H7 (cell line): ENCODE results near the gene MVK. TPM values are rescaled to one million over a fixed set of nuclear protein-coding genes. Genes with fewer than 3 reads are reported as not detected.
A peak's percentile ranks its signal among the peaks of the same experiment; 100 is the strongest.

ENCODE experiments used
- DNase-seq: peaks from one replicate; pipeline ENCODE4 v3.0.0; 2012
- H3K27me3 ChIP-seq: 2 replicates; pipeline ENCODE4 v1.6.0; 2011; ENCODE audit warnings: mild to moderate bottlenecking, low read length; ENCODE audit not compliant: control insufficient read depth, insufficient read depth
- H3K36me3 ChIP-seq: replicated peaks from 2 replicates; pipeline ENCODE4 v1.5.1; 2011; ENCODE audit warnings: low read length; ENCODE audit not compliant: control insufficient read depth, insufficient read depth
- H3K4me3 ChIP-seq: 2 replicates; pipeline ENCODE4 v1.5.1; 2011; ENCODE audit warnings: low read depth, mild to moderate bottlenecking, control low read depth, low read length, moderate library complexity; ENCODE audit not compliant: insufficient read depth
- total RNA-seq: library from RNA; depleted of rRNA; stranded (reverse); fragments of >200 nt; shearing (Covaris generic); gene quantifications from 2 replicates; pipeline ENCODE4 v1.2.3, GENCODE V29; 2014

The MVK gene
- total RNA-seq, 1 experiment from 2014 or later: 47.1 TPM

GRCh38 chr12:109608270-109608669 lies 34.7 kb downstream of the MVK start:
- H3K36me3 ChIP-seq: no peaks in the 10 kb centered on the region
- no peak for DNase-seq
- H3K4me3 ChIP-seq: no peak overlapping the region
- H3K27me3 ChIP-seq: no peaks in the 10 kb centered on the region

DNA sequence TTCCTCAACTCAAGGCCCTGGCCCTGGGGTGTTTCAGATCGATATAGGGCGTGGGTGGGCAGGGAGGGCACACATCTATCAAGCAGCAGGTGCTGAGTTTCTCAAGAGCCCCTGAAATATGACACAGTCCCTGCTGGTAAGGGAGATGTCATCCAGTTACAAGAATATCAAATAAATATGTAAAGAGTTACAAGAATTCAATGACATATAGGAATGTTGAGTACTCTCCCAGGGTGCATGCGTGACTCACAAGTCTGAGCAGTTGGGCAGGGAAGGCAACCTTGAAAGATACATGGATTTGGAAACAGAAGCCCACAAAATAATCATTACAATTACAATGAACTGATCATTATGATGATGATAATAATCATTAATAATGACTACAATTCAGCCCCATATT lies 35.2 kb downstream of the MVK start:
- Histone ChIP-seq H3K36me3 (no peaks in the 10 kb centered on the region), H3K27me3 (no peaks in the 10 kb centered on the region), H3K4me3 (no peak overlapping the region)
- no peak for DNase-seq

GRCh38 chr12:109609342-109609741 lies 35.7 kb downstream of the MVK start:
- no peak overlapping the region for H3K4me3 ChIP-seq
- no peak for DNase-seq
- H3K36me3 ChIP-seq: no peaks in the 10 kb centered on the region
- H3K27me3 ChIP-seq: no peaks in the 10 kb centered on the region

- no peak for DNase-seq
- Histone ChIP-seq H3K4me3 (no peak overlapping the region), H3K36me3 (no peaks in the 10 kb centered on the region), H3K27me3 (no peaks in the 10 kb centered on the region)
These were observed 36.9 kb downstream of the MVK start for GRCh38 chr12:109610523-109610922.

DNA sequence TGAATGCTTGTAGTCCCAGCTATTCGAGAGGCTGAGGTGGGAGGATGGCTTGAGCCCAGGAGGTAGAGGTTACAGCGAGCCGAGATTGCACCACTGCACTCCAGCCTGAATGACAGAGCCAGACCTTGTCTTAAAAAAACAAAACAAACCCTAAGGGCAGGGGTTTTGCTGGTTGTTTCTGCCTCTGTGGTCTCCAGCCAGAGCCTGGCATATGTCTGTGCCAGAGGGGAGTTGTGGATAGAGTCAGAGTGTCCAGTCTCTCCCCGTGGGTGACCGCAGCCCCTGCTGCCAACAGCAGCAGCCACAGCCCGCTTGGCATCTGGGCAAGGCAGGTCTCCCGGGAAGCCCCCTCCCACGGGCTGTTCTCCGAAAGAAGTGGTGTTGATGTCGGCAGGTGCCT lies 37.6 kb downstream of the MVK start:
- H3K27me3 ChIP-seq: no peaks in the 10 kb centered on the region
- no peak overlapping the region for H3K4me3 ChIP-seq
- H3K36me3 ChIP-seq: no peaks in the 10 kb centered on the region
- no peak for DNase-seq

DNA sequence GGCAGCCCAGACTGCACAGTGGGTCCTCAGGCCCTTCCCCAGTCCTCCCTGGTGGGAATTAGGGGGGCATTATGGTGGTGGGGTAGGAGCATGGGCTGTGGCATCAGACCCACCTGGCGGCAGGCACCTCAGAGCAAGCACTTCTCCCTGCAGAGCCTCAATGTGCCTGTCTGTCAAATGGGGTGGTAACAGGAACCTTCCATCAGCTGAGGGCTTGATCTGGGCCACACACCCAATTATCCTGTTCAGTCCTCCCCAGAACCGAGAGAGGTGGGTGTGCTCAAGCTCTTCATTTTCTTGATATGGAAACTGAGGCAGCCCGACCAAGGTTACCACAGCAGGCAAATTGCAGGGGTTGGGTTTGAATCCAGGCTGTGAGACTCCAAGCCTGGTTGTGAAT lies 38.4 kb downstream of the MVK start:
- DNase-seq: no peak
- Histone ChIP-seq H3K27me3 (no peaks in the 10 kb centered on the region), H3K4me3 (no peak overlapping the region), H3K36me3 (no peaks in the 10 kb centered on the region)

- Histone ChIP-seq H3K27me3 (no peaks in the 10 kb centered on the region), H3K4me3 (no peak overlapping the region), H3K36me3 (no peaks in the 10 kb centered on the region)
- DNase-seq: no peak
These were observed 39.4 kb downstream of the MVK start for GRCh38 chr12:109612975-109613502.

DNA sequence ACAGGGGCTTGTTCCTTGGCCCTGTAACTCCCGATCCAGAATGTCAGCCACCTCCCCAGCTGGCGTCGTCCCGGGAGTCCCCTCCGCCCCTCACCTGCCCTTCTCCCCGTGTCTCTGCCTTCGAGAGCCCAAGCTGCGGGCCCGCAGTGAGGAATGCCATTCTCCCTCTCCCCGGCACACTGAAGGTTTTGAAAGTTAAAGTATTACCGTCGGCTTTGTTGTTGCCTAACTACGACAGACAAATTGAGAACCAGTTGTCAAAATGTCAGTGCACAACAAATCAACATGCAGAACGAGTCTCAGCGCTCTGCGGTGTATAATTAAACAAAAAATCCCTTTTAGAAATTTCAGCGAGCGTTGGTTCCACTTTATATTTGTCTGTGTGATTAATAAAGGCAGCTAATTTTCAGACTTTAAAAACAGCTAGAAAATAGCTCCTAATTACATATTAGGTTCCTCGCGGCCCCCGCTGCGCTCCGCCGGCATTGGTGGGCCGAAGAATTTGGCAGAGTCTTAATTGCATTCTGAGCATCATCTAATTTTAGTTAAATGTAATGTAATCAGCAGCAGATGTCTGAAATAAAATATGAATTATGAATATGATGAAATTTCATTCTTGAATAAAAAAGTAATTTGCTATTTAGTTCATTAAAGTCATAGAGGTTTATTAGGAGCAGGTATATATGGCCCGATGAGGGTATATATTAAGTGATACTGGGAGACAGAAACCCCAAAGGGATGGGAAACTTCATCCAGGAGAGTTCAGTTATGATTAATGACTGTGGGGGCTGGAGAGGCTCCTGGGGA lies 40.3 kb downstream of the MVK start:
- Histone ChIP-seq H3K36me3 (no peaks in the 10 kb centered on the region), H3K4me3 (no peak overlapping the region), H3K27me3 (no peaks in the 10 kb centered on the region)
- DNase-seq: peak; percentile 77

GRCh38 chr12:109615556-109616229 lies 42.1 kb downstream of the MVK start:
- Histone ChIP-seq H3K36me3 (no peaks in the 10 kb centered on the region), H3K27me3 (no peaks in the 10 kb centered on the region), H3K4me3 (no peak overlapping the region)
- DNase-seq: no peak

- DNase-seq: no peak
- no peaks in the 10 kb centered on the region for H3K36me3 ChIP-seq
- no peak overlapping the region for H3K4me3 ChIP-seq
- H3K27me3 ChIP-seq: no peaks in the 10 kb centered on the region
These were observed 43.9 kb downstream of the MVK start for GRCh38 chr12:109617491-109617890.

DNA sequence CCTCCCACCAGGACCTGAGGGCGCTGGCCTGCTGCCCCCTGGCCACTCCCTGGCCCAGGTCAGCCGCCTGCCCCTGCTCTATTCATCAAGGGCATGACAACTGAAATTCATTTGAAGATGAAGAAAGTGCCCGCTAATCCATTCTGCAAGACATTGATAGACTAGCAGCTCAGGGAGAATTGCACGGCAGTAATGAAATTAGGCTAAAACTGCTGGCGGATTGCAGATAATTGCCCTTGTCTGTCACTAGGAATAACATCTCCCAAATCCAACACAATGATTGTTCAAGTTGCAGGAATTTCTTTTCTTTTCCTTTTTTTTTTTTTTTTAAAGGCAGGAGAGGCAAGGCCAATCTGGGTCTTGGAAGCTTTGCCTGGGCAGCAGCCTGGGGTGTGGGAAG lies 44.5 kb downstream of the MVK start:
- no peaks in the 10 kb centered on the region for H3K36me3 ChIP-seq
- no peak for DNase-seq
- no peaks in the 10 kb centered on the region for H3K27me3 ChIP-seq
- H3K4me3 ChIP-seq: no peak overlapping the region

DNA sequence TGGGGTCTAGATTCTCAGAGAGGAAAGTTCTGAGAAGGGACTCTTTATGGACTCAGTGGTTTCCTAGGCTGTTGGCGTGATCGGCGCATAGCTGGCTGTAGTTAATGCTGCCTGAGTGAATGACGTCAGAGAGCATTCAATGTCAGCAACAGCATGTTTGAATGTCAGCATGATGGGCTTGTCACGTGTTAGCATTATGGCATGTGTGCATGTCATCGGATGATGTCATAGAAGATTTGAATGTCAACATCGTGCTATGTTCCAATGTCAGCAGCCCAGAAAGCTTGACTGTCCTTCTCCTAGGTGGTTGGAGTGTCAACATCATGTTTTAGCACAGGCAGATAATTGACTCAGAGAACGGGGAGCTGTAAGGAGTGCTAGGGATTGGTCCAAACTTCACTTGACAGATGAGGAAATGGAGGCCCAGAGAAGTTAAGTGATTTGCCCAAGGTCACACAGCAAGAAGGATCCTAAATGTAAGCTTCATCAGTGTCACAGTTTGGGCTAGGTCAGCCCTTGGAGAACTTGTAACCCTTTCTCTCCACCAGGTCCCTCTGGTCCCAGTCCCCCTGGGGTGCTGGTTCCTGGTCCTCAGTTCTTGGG lies 45.5 kb downstream of the MVK start:
- no peaks in the 10 kb centered on the region for H3K27me3 ChIP-seq

DNA sequence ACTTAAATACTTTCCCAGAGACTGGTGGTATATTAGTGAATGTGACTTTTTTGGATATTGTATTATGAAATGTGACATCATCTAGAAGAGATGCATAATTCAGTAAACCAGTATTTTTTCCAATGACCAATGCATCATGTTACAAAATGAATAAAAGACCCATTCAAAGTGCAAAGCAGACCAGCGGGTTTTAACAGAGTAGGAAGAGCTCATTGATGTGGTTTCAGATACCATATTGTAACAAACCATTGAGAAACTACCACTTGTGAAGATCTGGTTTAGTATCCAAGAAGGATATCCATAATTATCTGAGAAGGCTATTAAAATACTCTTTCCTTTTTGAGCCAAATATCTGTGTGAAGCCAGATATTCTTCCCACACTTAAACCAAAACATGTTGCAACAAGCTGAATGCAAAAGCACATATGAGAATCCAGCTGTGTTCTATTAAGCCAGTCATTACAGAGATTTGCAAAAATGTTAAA lies 47.7 kb downstream of the MVK start:
- Histone ChIP-seq H3K36me3 (no peaks in the 10 kb centered on the region), H3K4me3 (no peak overlapping the region), H3K27me3 (no peaks in the 10 kb centered on the region)
- DNase-seq: no peak

More for the DNA sequence above, 45.5 kb downstream of the MVK start:
- Histone ChIP-seq H3K36me3 (no peaks in the 10 kb centered on the region), H3K4me3 (no peak overlapping the region)
- DNase-seq: no peak

DNA sequence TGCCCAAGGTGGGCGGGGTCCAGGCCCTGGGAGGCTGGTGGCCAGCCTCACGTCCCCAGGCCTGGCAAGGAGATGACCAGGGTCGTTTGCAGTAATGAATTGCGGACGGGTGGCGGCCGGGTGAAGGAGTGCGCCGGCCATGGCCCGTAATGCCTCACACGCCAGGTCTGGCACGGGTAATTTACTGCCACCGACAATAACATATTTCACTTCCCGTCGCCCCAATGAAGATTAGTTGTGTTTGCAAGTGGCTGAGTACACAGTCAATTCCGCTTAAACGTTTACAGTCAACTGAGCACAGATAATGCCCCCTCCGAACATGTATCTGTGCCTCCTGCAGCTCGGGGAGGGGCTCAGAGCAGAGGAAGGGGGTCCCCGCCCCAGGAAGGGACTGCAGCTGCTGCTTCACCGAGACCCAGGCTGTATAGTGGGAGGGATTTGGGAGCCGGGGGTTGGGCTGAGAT lies 48.3 kb downstream of the MVK start:
- Histone ChIP-seq H3K4me3 (no peak overlapping the region), H3K27me3 (no peaks in the 10 kb centered on the region), H3K36me3 (no peaks in the 10 kb centered on the region)
- DNase-seq: peak; percentile 78

- peak; percentile 71 for DNase-seq
- no peaks in the 10 kb centered on the region for H3K36me3 ChIP-seq
- H3K4me3 ChIP-seq: no peak overlapping the region
- no peaks in the 10 kb centered on the region for H3K27me3 ChIP-seq
These were observed 50.9 kb downstream of the MVK start for GRCh38 chr12:109624467-109624866.
